NB4 (cell line): ENCODE data around the gene SNX2.

ENCODE experiments used
- DNase-seq: peaks from one replicate; pipeline ENCODE4 v3.0.0; 2010; ENCODE audit warnings: low read depth
- H3K4me3 ChIP-seq: one replicate; pipeline ENCODE4 v1.5.1; 2011; ENCODE audit warnings: mild to moderate bottlenecking, low read depth, low read length, moderate library complexity
- CTCF ChIP-seq: IDR thresholded peaks from one replicate; pipeline ENCODE4 v1.5.1; 2012; ENCODE audit warnings: low read depth, low read length
- MAX ChIP-seq: IDR thresholded peaks from 2 replicates; pipeline ENCODE4 v1.6.1; 2011; ENCODE audit warnings: low read depth, low read length
- MYC ChIP-seq: IDR thresholded peaks from 2 replicates; pipeline ENCODE4 v1.6.1; 2011; ENCODE audit warnings: low read depth, low read length
- POLR2A ChIP-seq: IDR thresholded peaks from 2 replicates; pipeline ENCODE4 v1.6.1; 2011; ENCODE audit warnings: mild to moderate bottlenecking; ENCODE audit not compliant: insufficient read length; ENCODE audit errors: extremely low read depth

SNX2 gene

GRCh38 chr5:122863240-122863639 lies 88.4 kb downstream of the SNX2 start:
- no peak overlapping the region for H3K4me3 ChIP-seq
- no peak for TF ChIP-seq MAX
- no peak for TF ChIP-seq CTCF
- no peak for TF ChIP-seq MYC
- TF ChIP-seq POLR2A, result no peak
- peak; percentile 3 for DNase-seq

GRCh38 chr5:122863721-122864120 lies 88.8 kb downstream of the SNX2 start:
- H3K4me3 ChIP-seq, result no peak overlapping the region
- no peak for DNase-seq
- TF ChIP-seq MYC (no peak), CTCF (no peak), POLR2A (no peak), MAX (no peak)

DNA sequence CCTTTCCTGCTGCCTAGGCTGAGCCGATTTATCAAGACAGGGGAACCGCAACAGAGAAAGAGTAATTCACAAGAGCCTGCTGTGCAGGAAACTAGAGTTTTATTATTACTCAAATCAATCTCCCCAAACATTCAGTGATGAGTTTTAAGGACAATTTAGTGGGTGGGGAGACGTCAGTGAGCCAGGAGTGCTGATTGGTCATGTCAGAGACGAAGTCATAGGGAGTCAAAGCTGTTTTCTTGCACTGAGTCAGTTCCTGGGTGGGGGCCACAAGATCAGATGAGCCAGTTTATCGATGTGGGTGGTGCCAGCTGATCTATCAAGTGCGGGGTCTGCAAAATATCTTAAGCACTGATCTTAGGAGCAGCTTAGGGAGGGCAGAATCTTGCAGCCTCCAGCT lies 89.5 kb downstream of the SNX2 start:
- no peak for TF ChIP-seq CTCF
- no peak for TF ChIP-seq POLR2A
- no peak for TF ChIP-seq MYC
- TF ChIP-seq MAX, result no peak
- DNase-seq, result no peak
- no peak overlapping the region for H3K4me3 ChIP-seq

GRCh38 chr5:122864842-122865241 lies 90.0 kb downstream of the SNX2 start:
- no peak for TF ChIP-seq POLR2A
- TF ChIP-seq MAX, result no peak
- no peak for TF ChIP-seq MYC
- no peak for TF ChIP-seq CTCF
- H3K4me3 ChIP-seq, result no peak overlapping the region
- DNase-seq, result no peak

GRCh38 chr5:122870219-122870856 lies 95.5 kb downstream of the SNX2 start:
- no peak for DNase-seq
- TF ChIP-seq CTCF (no peak), MAX (no peak), POLR2A (no peak), MYC (no peak)
- no peak overlapping the region for H3K4me3 ChIP-seq

- no peak for DNase-seq
- no peak for TF ChIP-seq POLR2A
- no peak for TF ChIP-seq CTCF
- no peak for TF ChIP-seq MYC
- no peak for TF ChIP-seq MAX
- H3K4me3 ChIP-seq, result no peak overlapping the region
Measured at GRCh38 chr5:122871661-122872060, 96.8 kb downstream of the SNX2 start.
